ENCODE data around the gene BRD8.
"Not testable (repeated sequence)": the region's sequence is repeated elsewhere in the genome, so short reads cannot be mapped to it uniquely, and the experiment has no call there.

BRD8 gene

GRCh38 chr5:138212828-138213160 is 34.4 kb upstream of the BRD8 start:
- DNase-seq (ENCODE audit: low spot score), result peak; percentile 37
- in situ Hi-C loops (cut with MboI; ENCODE audit: low sequenced_read_pairs, unreplicated experiment), result no loop called here
- no peak for TF ChIP-seq CTCF (IDR thresholded peaks at IDR 0.05; ENCODE audit: borderline replicate concordance, control extremely low read depth, extremely low read depth, insufficient read depth, missing control alignments)

- in situ Hi-C loops (cut with MboI; ENCODE audit: low sequenced_read_pairs, unreplicated experiment), result no loop called here
- TF ChIP-seq CTCF (IDR thresholded peaks at IDR 0.05; ENCODE audit: borderline replicate concordance, control extremely low read depth, extremely low read depth, insufficient read depth, missing control alignments), result no peak
- DNase-seq (ENCODE audit: low spot score), result no peak
Measured at GRCh38 chr5:138210985-138211384, 32.6 kb upstream of the BRD8 start.

GRCh38 chr5:138193859-138194258 is 15.4 kb upstream of the BRD8 start:
- DNase-seq (ENCODE audit: low spot score), result not testable (repeated sequence)
- in situ Hi-C loops (cut with MboI; ENCODE audit: low sequenced_read_pairs, unreplicated experiment), result loop anchor here (25.0 kb wide), 1 partner anchor 218 kb away; no protein-coding TSS in a partner anchor

GRCh38 chr5:138192826-138193225 is 14.4 kb upstream of the BRD8 start:
- no peak for DNase-seq (ENCODE audit: low spot score)
- TF ChIP-seq CTCF (IDR thresholded peaks at IDR 0.05; ENCODE audit: borderline replicate concordance, control extremely low read depth, extremely low read depth, insufficient read depth, missing control alignments), result no peak
- in situ Hi-C loops (cut with MboI; ENCODE audit: low sequenced_read_pairs, unreplicated experiment), result loop anchor here (25.0 kb wide), 1 partner anchor 219 kb away; no protein-coding TSS in a partner anchor

- no peak for DNase-seq (ENCODE audit: low spot score)
- no peak for TF ChIP-seq CTCF (IDR thresholded peaks at IDR 0.05; ENCODE audit: borderline replicate concordance, control extremely low read depth, extremely low read depth, insufficient read depth, missing control alignments)
- in situ Hi-C loops (cut with MboI; ENCODE audit: low sequenced_read_pairs, unreplicated experiment), result loop anchor here (25.0 kb wide), 1 partner anchor 224 kb away; no protein-coding TSS in a partner anchor
Measured at GRCh38 chr5:138188626-138189025, 10.2 kb upstream of the BRD8 start.

- peak; percentile 9 for DNase-seq (ENCODE audit: low spot score)
- no peak for TF ChIP-seq CTCF (IDR thresholded peaks at IDR 0.05; ENCODE audit: borderline replicate concordance, control extremely low read depth, extremely low read depth, insufficient read depth, missing control alignments)
- in situ Hi-C loops (cut with MboI; ENCODE audit: low sequenced_read_pairs, unreplicated experiment), result loop anchor here (25.0 kb wide), 1 partner anchor 226 kb away; no protein-coding TSS in a partner anchor
Measured at GRCh38 chr5:138186002-138186447, 7.6 kb upstream of the BRD8 start.

GRCh38 chr5:138182808-138183207 is 4.4 kb upstream of the BRD8 start:
- TF ChIP-seq CTCF (IDR thresholded peaks at IDR 0.05; ENCODE audit: borderline replicate concordance, control extremely low read depth, extremely low read depth, insufficient read depth, missing control alignments), result no peak
- in situ Hi-C loops (cut with MboI; ENCODE audit: low sequenced_read_pairs, unreplicated experiment), result loop anchor here (25.0 kb wide), 1 partner anchor 229 kb away; no protein-coding TSS in a partner anchor
- no peak for DNase-seq (ENCODE audit: low spot score)
